Lower lobe of right lung (tissue), 2 donors: ENCODE data around the gene IPO11. TPM values are rescaled to one million over a fixed set of nuclear protein-coding genes. Genes with fewer than 3 reads are reported as not detected.

Experiments used
- ATAC-seq, 2 donors: fragments of 200-7000 bp; cut with Tn5 transposase; one replicate each; pipeline ENCODE4 v1.9.1; 2020 to 2022; ENCODE audit warnings: mild to moderate bottlenecking in 2 of 2, moderate library complexity in 2 of 2
- DNase-seq: peaks from one replicate; pipeline ENCODE4 v3.0.0-alpha.2; 2020
- H3K27ac ChIP-seq: fragments of 200-600 bp; one replicate; pipeline ENCODE4 v1.8.0; 2022
- H3K27me3 ChIP-seq: fragments of 200-600 bp; one replicate; pipeline ENCODE4 v1.8.0; 2022; ENCODE audit warnings: low read depth
- H3K36me3 ChIP-seq: fragments of 200-600 bp; one replicate; pipeline ENCODE4 v1.8.0; 2022; ENCODE audit warnings: mild to moderate bottlenecking
- H3K4me1 ChIP-seq: fragments of 200-600 bp; one replicate; pipeline ENCODE4 v1.8.0; 2022
- H3K4me3 ChIP-seq: fragments of 200-600 bp; one replicate; pipeline ENCODE4 v1.8.0; 2022; ENCODE audit warnings: mild to moderate bottlenecking
- H3K9me3 ChIP-seq: fragments of 200-600 bp; one replicate; pipeline ENCODE4 v1.8.0; 2022
- CTCF ChIP-seq: fragments of 200-600 bp; IDR thresholded peaks from one replicate; pipeline ENCODE4 v1.8.0; 2022; ENCODE audit warnings: antibody characterized with exemption, mild to moderate bottlenecking
- intact Hi-C: fragments of 100-400 bp; cut with DNase I; formaldehyde crosslinking; loops from one replicate; pipeline ENCODE4 v1.11.0; 2022
- total RNA-seq: library from RNA; stranded (reverse); fragmentation: NEBNext Ultra II Directional; extraction: Animal tissue kit (Norgen Biotek cat#: 25700); gene quantifications from one replicate; pipeline ENCODE4 v1.2.1, GENCODE V29; 2021
- donor health status: DM: no; HTN: yes; CAD: no; lungs with severe emphysema.

Gene IPO11
- total RNA-seq, 1 donor from 2014 or later: 30.4 TPM

GRCh38 chr5:62486672-62487071 is 74.1 kb downstream of the IPO11 start:
- H3K36me3 ChIP-seq: peaks cover 35% of the 10 kb centered on the region
- intact Hi-C loops: no loop called here
- DNase-seq: no peak
- no peaks in the 10 kb centered on the region for H3K27me3 ChIP-seq
- no peak overlapping the region for H3K4me3 ChIP-seq
- TF ChIP-seq CTCF: no peak
- H3K4me1 ChIP-seq: no peaks in the 10 kb centered on the region
- ATAC-seq: no peak
- no peak overlapping the region for H3K27ac ChIP-seq
- H3K9me3 ChIP-seq: no peaks in the 10 kb centered on the region

GRCh38 chr5:62488531-62488930 is 76.0 kb downstream of the IPO11 start:
- no peak for TF ChIP-seq CTCF
- H3K27ac ChIP-seq: no peak overlapping the region
- DNase-seq: no peak
- intact Hi-C loops: no loop called here
- no peaks in the 10 kb centered on the region for H3K27me3 ChIP-seq
- H3K4me3 ChIP-seq: no peak overlapping the region
- no peaks in the 10 kb centered on the region for H3K9me3 ChIP-seq
- H3K4me1 ChIP-seq: no peaks in the 10 kb centered on the region
- ATAC-seq: no peak
- H3K36me3 ChIP-seq: peaks cover 36% of the 10 kb centered on the region

- intact Hi-C loops: no loop called here
- DNase-seq (no peak), ATAC-seq (no peak)
- TF ChIP-seq CTCF: no peak
- H3K36me3 ChIP-seq: peaks cover 36% of the 10 kb centered on the region
- no peak overlapping the region for H3K27ac ChIP-seq
- H3K4me3 ChIP-seq: no peak overlapping the region
- H3K4me1 ChIP-seq: no peaks in the 10 kb centered on the region
- no peaks in the 10 kb centered on the region for H3K27me3 ChIP-seq
- no peaks in the 10 kb centered on the region for H3K9me3 ChIP-seq
Measured at GRCh38 chr5:62489471-62489870, 76.9 kb downstream of the IPO11 start.

GRCh38 chr5:62494772-62495171 is 82.2 kb downstream of the IPO11 start:
- H3K36me3 ChIP-seq: peaks cover 46% of the 10 kb centered on the region
- TF ChIP-seq CTCF: no peak
- intact Hi-C loops: no loop called here

GRCh38 chr5:62496876-62497275 is 84.3 kb downstream of the IPO11 start:
- H3K27ac ChIP-seq: no peak overlapping the region
- H3K4me3 ChIP-seq: no peak overlapping the region
- H3K27me3 ChIP-seq: no peaks in the 10 kb centered on the region
- no peaks in the 10 kb centered on the region for H3K9me3 ChIP-seq
- intact Hi-C loops: no loop called here
- no peak for TF ChIP-seq CTCF
- ATAC-seq (no peak), DNase-seq (no peak)
- peaks cover 36% of the 10 kb centered on the region for H3K36me3 ChIP-seq
- no peaks in the 10 kb centered on the region for H3K4me1 ChIP-seq

More at GRCh38 chr5:62494772-62495171, 82.2 kb downstream of the IPO11 start:
- ATAC-seq: no peak
- DNase-seq: no peak
- Histone ChIP-seq H3K27me3 (no peaks in the 10 kb centered on the region), H3K27ac (no peak overlapping the region), H3K9me3 (no peaks in the 10 kb centered on the region), H3K4me1 (no peaks in the 10 kb centered on the region), H3K4me3 (no peak overlapping the region)

- Histone ChIP-seq H3K27me3 (no peaks in the 10 kb centered on the region), H3K27ac (no peak overlapping the region), H3K4me1 (no peaks in the 10 kb centered on the region), H3K9me3 (no peaks in the 10 kb centered on the region), H3K36me3 (peaks cover 32% of the 10 kb centered on the region), H3K4me3 (no peak overlapping the region)
- intact Hi-C loops: no loop called here
- DNase-seq: no peak
- no peak for ATAC-seq
- TF ChIP-seq CTCF: no peak
Measured at GRCh38 chr5:62498961-62499360, 86.4 kb downstream of the IPO11 start.
